Liver (tissue), 3 donors: Measurements from ENCODE around the gene IQCM.

Experiments
- CTCF ChIP-seq: fragments of 150-350 bp; IDR thresholded peaks from 2 replicates; pipeline ENCODE4 v1.5.1; 2017; ENCODE audit warnings: improper control_type of control experiment, low read depth, low read length; ENCODE audit not compliant: missing input control
- GABPA ChIP-seq, 2 donors: IDR thresholded peaks in 1 of 2; conservative IDR thresholded peaks in 1 of 2; 2 replicates each; pipeline ENCODE4 v1.6.1; 2016; ENCODE audit warnings: antibody characterized with exemption in 2 of 2, mild to moderate bottlenecking in 1 of 2, moderate library complexity in 1 of 2
- donor health status: healthy.
- donor health status: healthy.

- TF ChIP-seq CTCF (no peak), GABPA (IDR thresholded peaks at IDR 0.05 in 1 of 2, conservative IDR thresholded peaks at IDR 0.05 in 1 of 2) (no peak)
Observed at GRCh38 chr4:149706942-149707341, 108.7 kb downstream of the IQCM start.
